Retinal pigment epithelial cell (primary cell): Measurements from ENCODE around the gene AP1S2.
"Not testable (repeated sequence)": the region's sequence is repeated elsewhere in the genome, so short reads cannot be mapped to it uniquely, and the experiment has no call there.

Source experiments
- DNase-seq: peaks from one replicate; pipeline ENCODE4 v3.0.0-alpha.2; 2010; ENCODE audit warnings: low read depth
- H3K4me3 ChIP-seq: 2 replicates; pipeline ENCODE4 v1.5.1; 2011; ENCODE audit warnings: mild to moderate bottlenecking, low read length, control low read depth, moderate library complexity
- CTCF ChIP-seq: conservative IDR thresholded peaks from 2 replicates; pipeline ENCODE4 v1.5.1; 2011; ENCODE audit warnings: low read depth, low read length, control low read depth, inconsistent platforms

Gene AP1S2

GRCh38 chrX:15841853-15842516 is 12.6 kb downstream of the AP1S2 start:
- DNase-seq: no peak
- TF ChIP-seq CTCF: no peak
- no peak overlapping the region for H3K4me3 ChIP-seq

GRCh38 chrX:15838017-15838416 is 16.6 kb downstream of the AP1S2 start:
- DNase-seq: no peak

GRCh38 chrX:15834827-15835595 is 19.6 kb downstream of the AP1S2 start:
- DNase-seq: no peak
- TF ChIP-seq CTCF: no peak
- H3K4me3 ChIP-seq: no peak overlapping the region

More at GRCh38 chrX:15838017-15838416, 16.6 kb downstream of the AP1S2 start:
- peak; percentile 26 for TF ChIP-seq CTCF
- H3K4me3 ChIP-seq: no peak overlapping the region

- no peak for TF ChIP-seq CTCF
- no peak for DNase-seq
- no peak overlapping the region for H3K4me3 ChIP-seq
These were observed 20.6 kb downstream of the AP1S2 start for GRCh38 chrX:15834053-15834452.

- DNase-seq, H3K4me3 ChIP-seq: not testable (repeated sequence)
These were observed 23.3 kb downstream of the AP1S2 start for GRCh38 chrX:15831347-15831746.

- DNase-seq: no peak
- no peak overlapping the region for H3K4me3 ChIP-seq
- no peak for TF ChIP-seq CTCF
These were observed 25.4 kb downstream of the AP1S2 start for GRCh38 chrX:15829217-15829616.

GRCh38 chrX:15825936-15826335 is 28.7 kb downstream of the AP1S2 start:
- no peak for TF ChIP-seq CTCF
- no peak for DNase-seq
- H3K4me3 ChIP-seq: no peak overlapping the region
